Activated T-cell treated with anti-CD3 and anti-CD28 coated beads for 48 hours (primary cell): ENCODE measurements around the gene TTYH1.
"Not testable (repeated sequence)": the region's sequence is repeated elsewhere in the genome, so short reads cannot be mapped to it uniquely, and the experiment has no call there.

Experiments used
- DNase-seq: peaks from one replicate; pipeline ENCODE4 v3.0.0-alpha.2; 2020; ENCODE audit warnings: low read depth

Gene TTYH1

GRCh38 chr19:54444737-54445136, 29.5 kb downstream of the TTYH1 start:
- DNase-seq = no peak

- DNase-seq = not testable (repeated sequence)
These were observed 31.1 kb downstream of the TTYH1 start for GRCh38 chr19:54446349-54446748.

- DNase-seq = peak; percentile 34
These were observed 32.9 kb downstream of the TTYH1 start for GRCh38 chr19:54448040-54448773.

- peak; percentile 95 for DNase-seq
These were observed 33.8 kb downstream of the TTYH1 start, which contains the start of gene LENG8 for GRCh38 chr19:54448774-54449700. Gene LENG8 (plus strand): TSS chr19:54449199. CDS start chr19:54451345, 2,146 bp downstream.

- DNase-seq = no peak
These were observed 34.4 kb downstream of the TTYH1 start for GRCh38 chr19:54449701-54450069.

- no peak for DNase-seq
These were observed 36.1 kb downstream of the TTYH1 start for GRCh38 chr19:54451331-54451871.

GRCh38 chr19:54451997-54452396, 36.7 kb downstream of the TTYH1 start:
- no peak for DNase-seq

GRCh38 chr19:54452626-54453025, 37.4 kb downstream of the TTYH1 start:
- no peak for DNase-seq

GRCh38 chr19:54453921-54454780, 38.9 kb downstream of the TTYH1 start:
- no peak for DNase-seq

GRCh38 chr19:54454781-54455675, 39.8 kb downstream of the TTYH1 start:
- DNase-seq = no peak

GRCh38 chr19:54455786-54456422, 40.6 kb downstream of the TTYH1 start:
- no peak for DNase-seq

- no peak for DNase-seq
These were observed 41.4 kb downstream of the TTYH1 start for GRCh38 chr19:54456423-54457373.

- DNase-seq = no peak
These were observed 42.7 kb downstream of the TTYH1 start for GRCh38 chr19:54457773-54458647.

GRCh38 chr19:54458648-54459281, 43.5 kb downstream of the TTYH1 start:
- no peak for DNase-seq

GRCh38 chr19:54459282-54460229, 44.3 kb downstream of the TTYH1 start:
- no peak for DNase-seq

GRCh38 chr19:54460230-54461005, 45.2 kb downstream of the TTYH1 start:
- DNase-seq = no peak
